GM12878 (cell line): ENCODE measurements around the gene CYREN. TPM values are rescaled to one million over a fixed set of nuclear protein-coding genes. Genes with fewer than 3 reads are reported as not detected.

Experiments
- ATAC-seq: fragments of 200-7000 bp; cut with Tn5 transposase; 3 replicates; pipeline ENCODE4 v1.9.1; 2020; ENCODE audit warnings: mild to moderate bottlenecking, moderate library complexity
- BruUV-seq: library from RNA; stranded (reverse); fragments of 400-500 nt; replicated peaks from 2 replicates; lab custom pipeline; 2021; lab: Mats Ljungman, UMichigan
- CTCF ChIA-PET: fragments of 300-600 bp; sonication (Branson Sonifier 250); formaldehyde crosslinking; extraction: SDS; loops from one replicate; lab custom pipeline; 2021; ENCODE audit warnings: inconsistent platforms; lab: Yijun Ruan, JAX
- POLR2A ChIA-PET: fragments of 350-600 bp; formaldehyde crosslinking; extraction: SDS; loops from one replicate; lab custom pipeline; 2021; ENCODE audit warnings: inconsistent platforms; lab: Charles Lee
- RAD21 ChIA-PET: fragments of 300-600 bp; sonication (Branson Sonifier 250); formaldehyde crosslinking; loops from one replicate; lab custom pipeline; 2023; ENCODE audit warnings: antibody characterized with exemption; ENCODE audit not compliant: unreplicated experiment; lab: Charles Lee
- SMC1A ChIA-PET: fragments of 300-600 bp; sonication (Branson Sonifier 250); formaldehyde crosslinking; loops from one replicate; lab custom pipeline; 2023; ENCODE audit not compliant: unreplicated experiment, uncharacterized antibody; lab: Charles Lee
- DNase-seq: peaks from one replicate; pipeline ENCODE4 v3.0.0-alpha.2; 2011; ENCODE audit warnings: low read depth, low spot score
- FAIRE-seq: peaks from 3 replicates; lab custom pipeline; 2011; peaks lifted over from hg19 to GRCh38; lab: Jason Lieb, UNC
- H2AFZ ChIP-seq: 2 replicates; pipeline ENCODE4 v1.6.0; 2011; ENCODE audit warnings: low read depth, low read length, control low read depth; ENCODE audit not compliant: control insufficient read depth
- H3K27ac ChIP-seq: 2 replicates; pipeline ENCODE4 v1.5.1; 2011; ENCODE audit warnings: control low read depth; ENCODE audit not compliant: control insufficient read depth, insufficient read depth
- H3K27me3 ChIP-seq, 2 experiments: replicated peaks in 1 of 2; 2 replicates each; pipeline versions ENCODE4 v1.6.0 to v1.6.1; 2011; ENCODE audit warnings: low read length in 1 of 2; ENCODE audit not compliant: control insufficient read depth in 2 of 2, insufficient read depth in 2 of 2
- H3K36me3 ChIP-seq, 2 experiments: 2 replicates each; pipeline ENCODE4 v1.5.1; 2011; ENCODE audit warnings: low read length in 1 of 2; ENCODE audit not compliant: control insufficient read depth in 2 of 2, insufficient read depth in 2 of 2
- H3K4me1 ChIP-seq: 2 replicates; pipeline ENCODE4 v1.6.1; 2011; ENCODE audit warnings: mild to moderate bottlenecking, low read length, moderate library complexity, mixed read lengths; ENCODE audit not compliant: control insufficient read depth, insufficient read depth
- H3K4me2 ChIP-seq: 2 replicates; pipeline ENCODE4 v1.6.0; 2011; ENCODE audit warnings: control low read depth; ENCODE audit not compliant: control insufficient read depth, insufficient read depth
- H3K4me3 ChIP-seq: fragments of 200-600 bp; sonication (generic); 2 replicates; pipeline ENCODE4 v1.5.1; 2016
- H3K79me2 ChIP-seq: 2 replicates; pipeline ENCODE4 v1.6.0; 2011; ENCODE audit warnings: low read length; ENCODE audit not compliant: control insufficient read depth, insufficient read depth
- H3K9ac ChIP-seq: 2 replicates; pipeline ENCODE4 v1.8.0; 2011; ENCODE audit warnings: low read length, control low read depth, mixed read lengths; ENCODE audit not compliant: control insufficient read depth, insufficient read depth
- H3K9me3 ChIP-seq: replicated peaks from 3 replicates; pipeline ENCODE4 v1.5.1; 2011; ENCODE audit warnings: mild to moderate bottlenecking, low read length; ENCODE audit not compliant: control insufficient read depth, insufficient read depth
- H4K20me1 ChIP-seq: 2 replicates; pipeline ENCODE4 v1.6.0; 2011; ENCODE audit not compliant: control insufficient read depth, insufficient read depth
- BACH1 ChIP-seq: fragments of 450-650 bp; IDR thresholded peaks from 2 replicates; pipeline ENCODE4 v1.6.1; 2017; ENCODE audit warnings: mild to moderate bottlenecking, borderline replicate concordance
- BHLHE40 ChIP-seq, 2 experiments: fragments of 450-650 bp in 1 of 2; IDR thresholded peaks; 2 replicates each; pipeline ENCODE4 v1.6.1; 2011 to 2017; ENCODE audit warnings: low read depth in 2 of 2, borderline replicate concordance in 1 of 2, improper control_type of control experiment in 1 of 2, low read length in 1 of 2, mild to moderate bottlenecking in 1 of 2
- CBX3 ChIP-seq: fragments of 200-600 bp; sonication (generic); IDR thresholded peaks from 2 replicates; pipeline ENCODE4 v1.6.1; 2016; ENCODE audit warnings: low read depth, borderline replicate concordance
- DPF2 ChIP-seq: fragments of 450-650 bp; IDR thresholded peaks from 2 replicates; pipeline ENCODE4 v1.6.1; 2017; ENCODE audit warnings: mild to moderate bottlenecking
- E2F8 ChIP-seq: fragments of 450-650 bp; IDR thresholded peaks from 2 replicates; pipeline ENCODE4 v1.6.1; 2018; ENCODE audit warnings: mild to moderate bottlenecking, low read depth, moderate library complexity; ENCODE audit not compliant: partially characterized antibody
- ETV6 ChIP-seq, 2 experiments: fragments of 450-650 bp in 1 of 2; IDR thresholded peaks in 1 of 2; conservative IDR thresholded peaks in 1 of 2; 2 replicates each; pipeline ENCODE4 v1.6.1; 2014; ENCODE audit warnings: antibody characterized with exemption in 1 of 2, borderline replicate concordance in 1 of 2, low read depth in 1 of 2, mild to moderate bottlenecking in 1 of 2, moderate library complexity in 1 of 2
- MTA3 ChIP-seq: IDR thresholded peaks from 2 replicates; pipeline ENCODE4 v1.6.1; 2012; ENCODE audit warnings: low read length, inconsistent platforms, borderline replicate concordance
- NFIC ChIP-seq: IDR thresholded peaks from 2 replicates; pipeline ENCODE4 v1.6.1; 2012; ENCODE audit warnings: low read depth, mild to moderate bottlenecking, inconsistent platforms, low read length, moderate library complexity
- RUNX3 ChIP-seq: IDR thresholded peaks from 2 replicates; pipeline ENCODE4 v1.6.1; 2012; ENCODE audit warnings: low read length, inconsistent platforms
- SIN3A ChIP-seq: IDR thresholded peaks from 2 replicates; pipeline ENCODE4 v1.6.1; 2012; ENCODE audit warnings: low read depth, low read length, improper control_type of control experiment
- SMAD1 ChIP-seq: fragments of 450-650 bp; IDR thresholded peaks from 2 replicates; pipeline ENCODE4 v1.6.1; 2018; ENCODE audit warnings: mild to moderate bottlenecking, low read depth; ENCODE audit not compliant: partially characterized antibody
- SPI1 ChIP-seq: IDR thresholded peaks from 2 replicates; pipeline ENCODE4 v1.6.1; 2011; ENCODE audit warnings: low read depth, mild to moderate bottlenecking, low read length, moderate library complexity, borderline replicate concordance; ENCODE audit not compliant: insufficient read depth
- TCF3 ChIP-seq: IDR thresholded peaks from 2 replicates; pipeline ENCODE4 v1.6.1; 2012; ENCODE audit warnings: low read depth, mild to moderate bottlenecking, low read length, borderline replicate concordance; ENCODE audit not compliant: insufficient read depth
- WGBS: methylation state at CpG from one replicate; pipeline ENCODE4 v1.1.6; 2016; ENCODE audit warnings: low lambda C conversion rate; ENCODE audit not compliant: insufficient replicate concordance, insufficient coverage; ENCODE audit errors: missing lambda C conversion rate; 5-methylcytosine and 5-hydroxymethylcytosine counted together
- in situ Hi-C: fragments of 300-500 bp; cut with MboI; formaldehyde crosslinking; loops from 9 replicates; pipeline ENCODE4 v1.14.3; 2018; ENCODE audit warnings: mixed read lengths
- intact Hi-C: fragments of 100-400 bp; cut with micrococcal nuclease; formaldehyde crosslinking; loops from one replicate; pipeline ENCODE4 v1.14.2; 2022; ENCODE audit not compliant: unreplicated experiment
- polyA plus RNA-seq, 11 experiments: library from polyadenylated mRNA; depleted of rRNA in 4 of 11; unstranded in 6 of 11; stranded (reverse) in 5 of 11; fragments of >200 nt; fragmentation: Nextera tagmentation in 4 of 11; fragmentation: Illumina TruSeq in 1 of 11; extraction: Ambion mirVana in 4 of 11; extraction: Trizol in 1 of 11; gene quantifications; 1 replicate in 1 of 11; 2 replicates in 10 of 11; pipeline versions ENCODE4 v1.2.1 to v1.2.3, GENCODE V29; 2011 to 2016; ENCODE audit warnings: inconsistent platforms in 2 of 11, missing spikeins in 2 of 11, low read depth in 1 of 11
- total RNA-seq, 4 experiments: library from RNA; depleted of rRNA in 3 of 4; stranded (reverse); fragments of >200 nt in 3 of 4; fragmentation: Illumina TruSeq in 1 of 4; extraction: Trizol in 1 of 4; gene quantifications; 2 replicates each; pipeline versions ENCODE4 v1.2.1 to v1.2.3, GENCODE V29; 2013 to 2021
- TF ChIP-seq, protein P1 (sequence below): fragments of 450-650 bp; IDR thresholded peaks from 2 replicates; pipeline ENCODE4 v1.6.1; 2016; ENCODE audit warnings: mild to moderate bottlenecking

CYREN gene
- total and polyA plus RNA-seq, 10 of the 15 experiments (the other 5 are each of a cell fraction or from before 2014, with no cell fraction given): 8.7 to 64.3 (median 55.7) TPM

DNA sequence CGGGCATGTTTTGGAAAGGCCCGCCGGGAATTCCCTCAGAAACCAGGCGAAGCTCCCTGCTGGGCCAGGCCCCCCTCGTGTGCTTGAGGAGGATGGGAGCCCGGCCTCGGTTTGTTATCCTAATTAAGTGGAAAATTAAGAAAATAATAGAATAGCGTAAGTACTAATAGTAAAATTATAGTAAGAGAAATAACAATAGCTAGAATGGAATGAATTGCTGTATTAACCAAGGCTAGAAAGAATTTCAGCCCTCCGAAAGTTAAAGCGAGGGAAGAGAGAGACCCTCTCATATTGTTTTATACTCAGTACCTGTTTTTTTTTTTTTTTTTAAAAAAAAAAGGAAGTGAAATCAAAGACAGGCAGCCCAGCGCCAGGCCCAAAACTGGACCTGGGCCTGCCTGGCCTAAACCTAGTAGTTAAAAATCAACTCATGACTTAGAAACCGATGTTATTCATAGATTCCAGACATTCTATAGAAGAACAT, 533 bp upstream of the CYREN start (continued):
- peak; percentile 20 for TF ChIP-seq SMAD1

GRCh38 chr7:135169964-135170273, 588 bp downstream of the CYREN start:
- Histone ChIP-seq H3K36me3 (peaks cover 25 to 26% of the 10 kb centered on the region in 2 experiments), H3K4me1 (peaks cover 24% of the 10 kb centered on the region), H4K20me1 (no peaks in the 10 kb centered on the region; the same call in 1 of the 2 replicates), H3K27me3 (no peaks in the 10 kb centered on the region), H3K9me3 (no peaks in the 10 kb centered on the region), H3K9ac (peak overlapping the region; percentile 73), H3K4me3 (peak overlapping the region; percentile 84), H2AFZ (no peak overlapping the region; the same call in 1 of the 2 replicates), H3K79me2 (peaks cover 70% of the 10 kb centered on the region), H3K27ac (peak overlapping the region; percentile 96), H3K4me2 (peak overlapping the region; percentile 99)
- WGBS: 1% methylated on average over 17 of the region's 17 CpGs
- POLR2A ChIA-PET: interaction anchor here (1.1 to 15.9 kb wide), 9 partner anchors 10 to 225 kb away, joined by 3 to 169 read pairs (median 26); partner anchors contain the start of genes AGBL3, TMEM140 and WDR91
- TF ChIP-seq TCF3 (no peak), CBX3 (no peak), SIN3A (0 out of 2 replicates have a peak, but pooled peaks have one; percentile 3), NFIC (0 out of 2 replicates have a peak, but pooled peaks have one; percentile 16), E2F8 (peak; percentile 40), SPI1 (peak; percentile 73; the same call in 1 of the 2 replicates), ETV6 (conservative IDR thresholded peaks at IDR 0.05 in 1 of 2, IDR thresholded peaks at IDR 0.05 in 1 of 2; ENCODE audit: borderline replicate concordance in 1 of 2, low read depth in 1 of 2) (no peak; a peak in 1 of 4 replicates), DPF2 (no peak), BACH1 (no peak), RUNX3 (no peak), BHLHE40 (IDR thresholded peaks at IDR 0.05; ENCODE audit: borderline replicate concordance in 1 of 2, low read depth in 2 of 2, low read length in 1 of 2) (no peak), MTA3 (0 out of 2 replicates have a peak, but pooled peaks have one; percentile 47)
- TF ChIP-seq, protein P1, sequence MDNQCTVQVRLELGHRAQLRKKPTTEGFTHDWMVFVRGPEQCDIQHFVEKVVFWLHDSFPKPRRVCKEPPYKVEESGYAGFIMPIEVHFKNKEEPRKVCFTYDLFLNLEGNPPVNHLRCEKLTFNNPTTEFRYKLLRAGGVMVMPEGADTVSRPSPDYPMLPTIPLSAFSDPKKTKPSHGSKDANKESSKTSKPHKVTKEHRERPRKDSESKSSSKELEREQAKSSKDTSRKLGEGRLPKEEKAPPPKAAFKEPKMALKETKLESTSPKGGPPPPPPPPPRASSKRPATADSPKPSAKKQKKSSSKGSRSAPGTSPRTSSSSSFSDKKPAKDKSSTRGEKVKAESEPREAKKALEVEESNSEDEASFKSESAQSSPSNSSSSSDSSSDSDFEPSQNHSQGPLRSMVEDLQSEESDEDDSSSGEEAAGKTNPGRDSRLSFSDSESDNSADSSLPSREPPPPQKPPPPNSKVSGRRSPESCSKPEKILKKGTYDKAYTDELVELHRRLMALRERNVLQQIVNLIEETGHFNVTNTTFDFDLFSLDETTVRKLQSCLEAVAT: 0 out of 2 replicates have a peak, but pooled peaks have one; percentile 5
- BruUV-seq: no TSS peak
- FAIRE-seq (no peak), ATAC-seq (peak; percentile 32), DNase-seq (no peak)
- in situ Hi-C loops (loop anchor here (5.0 to 10.0 kb wide), 2 partner anchors 178 to 525 kb away; partner anchors contain the start of gene BPGM), intact Hi-C loops (loop anchor here (1.0 to 5.0 kb wide), 5 partner anchors 22 to 537 kb away; partner anchors contain the start of genes AGBL3, BPGM and TMEM140)
- CTCF ChIA-PET: interaction anchor here (0.6 to 12.2 kb wide), 26 partner anchors 10 to 536 kb away, joined by 3 to 157 read pairs (median 5); partner anchors contain the start of genes AGBL3, BPGM, TMEM140 and WDR91
- SMC1A ChIA-PET: interaction anchor here (0.8 to 13.1 kb wide), 27 partner anchors 10 to 535 kb away, joined by 3 to 158 read pairs (median 5); partner anchors contain the start of genes AGBL3, TMEM140 and WDR91
- RAD21 ChIA-PET: interaction anchor here (0.8 to 11.6 kb wide), 21 partner anchors 9 to 621 kb away, joined by 3 to 151 read pairs (median 6); partner anchors contain the start of genes AGBL3, AKR1B15, TMEM140 and WDR91
